ENCODE measurements around the gene ZNF367. TPM values are rescaled to one million over a fixed set of nuclear protein-coding genes. Genes with fewer than 3 reads are reported as not detected.

ZNF367 gene
- polyA plus RNA-seq, 1 of the 3 experiments (the other 2 are of a cell fraction) = 1.5 TPM

GRCh38 chr9:96449523-96449844, 31.3 kb upstream of the ZNF367 start (continued):
- TF ChIP-seq, protein P1, sequence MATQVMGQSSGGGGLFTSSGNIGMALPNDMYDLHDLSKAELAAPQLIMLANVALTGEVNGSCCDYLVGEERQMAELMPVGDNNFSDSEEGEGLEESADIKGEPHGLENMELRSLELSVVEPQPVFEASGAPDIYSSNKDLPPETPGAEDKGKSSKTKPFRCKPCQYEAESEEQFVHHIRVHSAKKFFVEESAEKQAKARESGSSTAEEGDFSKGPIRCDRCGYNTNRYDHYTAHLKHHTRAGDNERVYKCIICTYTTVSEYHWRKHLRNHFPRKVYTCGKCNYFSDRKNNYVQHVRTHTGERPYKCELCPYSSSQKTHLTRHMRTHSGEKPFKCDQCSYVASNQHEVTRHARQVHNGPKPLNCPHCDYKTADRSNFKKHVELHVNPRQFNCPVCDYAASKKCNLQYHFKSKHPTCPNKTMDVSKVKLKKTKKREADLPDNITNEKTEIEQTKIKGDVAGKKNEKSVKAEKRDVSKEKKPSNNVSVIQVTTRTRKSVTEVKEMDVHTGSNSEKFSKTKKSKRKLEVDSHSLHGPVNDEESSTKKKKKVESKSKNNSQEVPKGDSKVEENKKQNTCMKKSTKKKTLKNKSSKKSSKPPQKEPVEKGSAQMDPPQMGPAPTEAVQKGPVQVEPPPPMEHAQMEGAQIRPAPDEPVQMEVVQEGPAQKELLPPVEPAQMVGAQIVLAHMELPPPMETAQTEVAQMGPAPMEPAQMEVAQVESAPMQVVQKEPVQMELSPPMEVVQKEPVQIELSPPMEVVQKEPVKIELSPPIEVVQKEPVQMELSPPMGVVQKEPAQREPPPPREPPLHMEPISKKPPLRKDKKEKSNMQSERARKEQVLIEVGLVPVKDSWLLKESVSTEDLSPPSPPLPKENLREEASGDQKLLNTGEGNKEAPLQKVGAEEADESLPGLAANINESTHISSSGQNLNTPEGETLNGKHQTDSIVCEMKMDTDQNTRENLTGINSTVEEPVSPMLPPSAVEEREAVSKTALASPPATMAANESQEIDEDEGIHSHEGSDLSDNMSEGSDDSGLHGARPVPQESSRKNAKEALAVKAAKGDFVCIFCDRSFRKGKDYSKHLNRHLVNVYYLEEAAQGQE (IDR thresholded peaks at IDR 0.05; ENCODE audit: low read depth, low read length) = no peak

DNA sequence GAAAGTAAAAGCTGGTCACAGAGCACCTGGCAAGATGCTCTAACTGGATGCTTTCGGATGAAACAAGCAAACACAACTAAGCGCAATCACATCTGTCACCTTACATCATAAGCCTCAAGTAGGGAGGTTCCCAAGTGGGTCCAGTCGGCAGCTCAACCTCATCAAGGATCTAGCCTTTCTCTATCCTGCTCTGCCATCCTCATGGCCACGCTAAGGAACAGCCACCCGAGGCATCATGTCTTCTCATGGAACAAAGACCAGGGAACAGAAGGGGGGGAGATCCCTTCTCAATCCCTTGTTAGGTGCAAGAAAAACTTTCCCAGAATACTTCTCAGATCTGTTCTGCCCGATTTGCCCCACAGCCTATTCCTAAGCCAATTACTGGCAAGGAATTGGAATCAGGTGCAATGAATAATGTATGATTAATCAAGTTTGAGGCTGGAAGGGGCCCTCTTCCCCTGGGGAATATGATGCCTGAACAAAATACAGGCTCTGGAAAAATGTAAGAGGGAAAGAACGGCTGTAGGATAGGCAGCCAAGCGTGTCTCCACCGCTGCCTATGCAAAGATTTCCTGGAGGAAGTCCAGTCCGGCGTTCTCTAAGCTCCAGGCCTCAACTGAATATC, 30.5 kb upstream of the ZNF367 start:
- H3K4me3 ChIP-seq (ENCODE audit: low read depth in 2 of 2, low read length in 1 of 2) = no peak overlapping the region
- H3K9me2 ChIP-seq = no peaks in the 10 kb centered on the region
- peaks cover 11% of the 10 kb centered on the region in 2 experiments; a peak in 3 of 4 replicates for H3K4me1 ChIP-seq (ENCODE audit: control insufficient read depth in 1 of 2, insufficient read depth in 2 of 2, low read depth in 1 of 2, low read length in 1 of 2)
- ChIA-PET POLR2A (no interaction called here), CTCF (interaction anchor here (1.2 to 1.4 kb wide), 2 partner anchors 203 to 218 kb away, joined by 3 to 5 read pairs; no protein-coding TSS in a partner anchor)
- 90% methylated on average over 11 of the region's 11 CpGs for WGBS (ENCODE audit: low lambda C conversion rate)
- peaks cover 14% of the 10 kb centered on the region for H3F3A ChIP-seq (replicated peaks; ENCODE audit: insufficient read depth)
- H2AFZ ChIP-seq (ENCODE audit: low read depth) = no peak overlapping the region
- H3K27me3 ChIP-seq (ENCODE audit: insufficient read depth) = no peaks in the 10 kb centered on the region
- no peaks in the 10 kb centered on the region for H4K20me1 ChIP-seq (ENCODE audit: insufficient read depth)
- peaks cover 33% of the 10 kb centered on the region for H3K79me2 ChIP-seq (ENCODE audit: insufficient read depth)
- TF ChIP-seq FOXJ3 (CRISPR knock-in tag; IDR thresholded peaks at IDR 0.05) = no peak
- no peak for TF ChIP-seq TEAD4 (IDR thresholded peaks at IDR 0.05; ENCODE audit: borderline replicate concordance, insufficient read depth)
- TF ChIP-seq, protein P2, sequence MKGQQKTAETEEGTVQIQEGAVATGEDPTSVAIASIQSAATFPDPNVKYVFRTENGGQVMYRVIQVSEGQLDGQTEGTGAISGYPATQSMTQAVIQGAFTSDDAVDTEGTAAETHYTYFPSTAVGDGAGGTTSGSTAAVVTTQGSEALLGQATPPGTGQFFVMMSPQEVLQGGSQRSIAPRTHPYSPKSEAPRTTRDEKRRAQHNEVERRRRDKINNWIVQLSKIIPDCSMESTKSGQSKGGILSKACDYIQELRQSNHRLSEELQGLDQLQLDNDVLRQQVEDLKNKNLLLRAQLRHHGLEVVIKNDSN (IDR thresholded peaks at IDR 0.05; ENCODE audit: borderline replicate concordance, low read depth) = no peak
- TF ChIP-seq USF2 (IDR thresholded peaks at IDR 0.05; ENCODE audit: borderline replicate concordance, low read depth, low read length) = no peak
- no peak for TF ChIP-seq FOXM1 (IDR thresholded peaks at IDR 0.05; ENCODE audit: low read depth)
- TF ChIP-seq SMC3 (IDR thresholded peaks at IDR 0.05; ENCODE audit: low read depth, low read length) = no peak
- no peak for TF ChIP-seq PBX3 (IDR thresholded peaks at IDR 0.05)
- TF ChIP-seq SIN3A (IDR thresholded peaks at IDR 0.05; ENCODE audit: borderline replicate concordance, low read depth, low read length) = no peak
- H3K27ac ChIP-seq (ENCODE audit: low read depth in 2 of 2, low read length in 1 of 2) = no peak overlapping the region
- no peaks in the 10 kb centered on the region for H3K9me3 ChIP-seq
- H3K9ac ChIP-seq = no peak overlapping the region
- H3K4me2 ChIP-seq = no peak overlapping the region
- no peak for DNase-seq
- H3K36me3 ChIP-seq (replicated peaks in 1 of 2; ENCODE audit: control insufficient read depth in 1 of 2, insufficient read depth in 2 of 2, low read length in 1 of 2) = no peaks in the 10 kb centered on the region
